Epithelial cell of esophagus (primary cell): ENCODE measurements around the gene KBTBD3.

ENCODE experiments used
- DNase-seq: peaks from one replicate; pipeline ENCODE4 v3.0.0; 2010; ENCODE audit warnings: low read depth
- H3K4me3 ChIP-seq: 2 replicates; pipeline ENCODE4 v1.5.1; 2011; ENCODE audit warnings: mild to moderate bottlenecking, low read length, control low read depth
- TF ChIP-seq, protein P1 (sequence below): IDR thresholded peaks from 2 replicates; pipeline ENCODE4 v1.5.1; 2011; ENCODE audit warnings: low read depth, mild to moderate bottlenecking, low read length, control low read depth, inconsistent platforms; ENCODE audit not compliant: insufficient read depth; ENCODE audit errors: missing control alignments

Gene KBTBD3

DNA sequence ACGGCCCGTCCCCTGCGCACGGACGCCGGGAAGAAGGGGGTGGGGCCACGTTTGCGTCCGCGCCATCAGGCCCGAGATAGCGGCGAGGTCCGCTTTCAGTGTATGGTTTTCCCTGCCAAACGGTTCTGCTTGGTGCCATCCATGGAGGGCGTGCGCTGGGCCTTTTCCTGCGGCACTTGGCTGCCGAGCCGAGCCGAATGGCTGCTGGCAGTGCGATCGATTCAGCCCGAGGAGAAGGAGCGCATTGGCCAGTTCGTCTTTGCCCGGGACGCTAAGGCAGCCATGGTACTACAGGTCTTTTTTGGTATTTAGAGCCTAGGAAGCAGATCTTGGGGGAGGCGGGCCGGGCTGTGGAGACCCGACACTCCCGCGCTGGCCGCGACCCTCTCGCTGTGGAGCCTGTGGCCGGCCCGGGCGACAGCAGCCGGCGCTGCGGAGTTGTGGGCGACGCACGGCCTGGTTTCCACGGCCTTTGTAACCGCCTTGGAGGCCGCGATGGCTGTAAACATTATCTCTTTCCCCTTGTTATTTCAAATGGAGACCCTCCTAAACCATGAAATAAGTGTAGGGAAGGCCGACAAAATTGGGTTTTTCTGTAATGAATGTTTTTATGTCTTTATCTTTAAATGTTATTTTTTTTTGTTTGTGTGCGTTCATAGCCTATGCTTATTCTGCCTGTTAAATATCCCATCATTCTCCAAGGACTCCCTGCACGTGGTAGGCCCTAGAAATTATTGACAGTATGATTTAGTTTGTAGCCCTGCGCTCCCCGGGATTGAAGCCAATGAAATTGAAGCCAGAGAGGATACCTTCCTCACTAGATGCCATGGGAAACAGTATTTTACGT, 685 bp upstream of the KBTBD3 start, which contains the start of gene AASDHPPT:
TSS of gene AASDHPPT (plus strand) at position 54 of the 847 bp plus-strand sequence. CDS start at position 103, 49 bp downstream.
- peak within 1 kb of the TSS; percentile 96 for H3K4me3 ChIP-seq
- TF ChIP-seq, protein P1, sequence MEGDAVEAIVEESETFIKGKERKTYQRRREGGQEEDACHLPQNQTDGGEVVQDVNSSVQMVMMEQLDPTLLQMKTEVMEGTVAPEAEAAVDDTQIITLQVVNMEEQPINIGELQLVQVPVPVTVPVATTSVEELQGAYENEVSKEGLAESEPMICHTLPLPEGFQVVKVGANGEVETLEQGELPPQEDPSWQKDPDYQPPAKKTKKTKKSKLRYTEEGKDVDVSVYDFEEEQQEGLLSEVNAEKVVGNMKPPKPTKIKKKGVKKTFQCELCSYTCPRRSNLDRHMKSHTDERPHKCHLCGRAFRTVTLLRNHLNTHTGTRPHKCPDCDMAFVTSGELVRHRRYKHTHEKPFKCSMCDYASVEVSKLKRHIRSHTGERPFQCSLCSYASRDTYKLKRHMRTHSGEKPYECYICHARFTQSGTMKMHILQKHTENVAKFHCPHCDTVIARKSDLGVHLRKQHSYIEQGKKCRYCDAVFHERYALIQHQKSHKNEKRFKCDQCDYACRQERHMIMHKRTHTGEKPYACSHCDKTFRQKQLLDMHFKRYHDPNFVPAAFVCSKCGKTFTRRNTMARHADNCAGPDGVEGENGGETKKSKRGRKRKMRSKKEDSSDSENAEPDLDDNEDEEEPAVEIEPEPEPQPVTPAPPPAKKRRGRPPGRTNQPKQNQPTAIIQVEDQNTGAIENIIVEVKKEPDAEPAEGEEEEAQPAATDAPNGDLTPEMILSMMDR, result no peak
- peak; percentile 36 for DNase-seq

DNA sequence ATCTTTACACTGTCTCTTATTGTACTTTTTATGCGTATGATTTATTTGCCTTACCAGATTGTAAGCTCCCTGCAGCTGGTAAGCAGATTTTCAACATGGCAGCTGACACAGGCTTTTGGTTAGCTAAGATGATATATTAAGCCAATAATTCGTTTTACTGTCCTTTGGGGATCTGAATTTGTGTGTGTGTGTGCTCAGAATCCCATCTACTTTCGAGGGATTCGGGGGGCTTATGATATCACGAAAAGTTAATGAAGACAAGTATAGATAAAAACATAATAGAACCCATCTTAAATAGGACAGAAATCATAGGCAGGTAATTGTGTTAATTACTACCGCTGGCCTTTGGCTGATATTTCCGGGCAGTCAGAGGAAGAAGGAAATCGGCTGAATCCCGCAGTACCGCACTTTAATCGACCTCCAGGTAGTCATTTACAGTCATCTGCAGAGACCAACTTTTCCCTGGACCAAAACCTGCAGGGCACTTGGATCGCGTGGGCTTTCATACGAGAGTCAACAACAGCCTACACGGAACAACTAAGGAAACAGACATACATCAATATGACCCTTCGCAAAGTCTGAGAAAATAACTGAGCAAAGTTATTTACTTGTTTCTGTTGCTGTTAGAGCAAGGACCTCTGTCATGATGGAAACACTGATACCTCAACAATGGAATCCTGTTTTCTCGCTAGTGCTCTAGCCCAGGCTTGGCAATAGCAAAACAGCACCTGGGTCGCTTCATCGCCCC, 802 bp downstream of the KBTBD3 start:
- peak; percentile 16 for DNase-seq
- H3K4me3 ChIP-seq, result peak overlapping the region; percentile 96
- TF ChIP-seq, protein P1, result no peak

DNA sequence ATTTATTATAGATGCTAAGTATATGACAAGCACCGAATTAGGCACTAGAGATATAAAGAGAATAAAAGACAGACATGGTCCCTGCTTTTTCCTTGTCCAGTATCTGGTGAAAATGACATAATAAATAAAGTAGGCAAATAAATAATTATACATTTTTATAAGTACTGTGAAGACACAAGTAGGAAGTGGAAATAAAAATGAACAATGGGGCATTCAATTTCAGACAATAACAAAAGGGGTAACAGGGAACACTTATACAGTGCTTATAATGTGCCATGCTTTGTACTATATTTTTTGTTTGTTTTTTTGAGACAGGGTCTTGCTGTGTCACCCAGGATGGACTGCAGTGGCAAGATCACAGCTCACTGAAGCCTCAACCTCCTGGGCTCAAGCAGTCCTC, 4.3 kb downstream of the KBTBD3 start:
- TF ChIP-seq, protein P1, result no peak
- DNase-seq, result no peak
- no peak overlapping the region for H3K4me3 ChIP-seq

DNA sequence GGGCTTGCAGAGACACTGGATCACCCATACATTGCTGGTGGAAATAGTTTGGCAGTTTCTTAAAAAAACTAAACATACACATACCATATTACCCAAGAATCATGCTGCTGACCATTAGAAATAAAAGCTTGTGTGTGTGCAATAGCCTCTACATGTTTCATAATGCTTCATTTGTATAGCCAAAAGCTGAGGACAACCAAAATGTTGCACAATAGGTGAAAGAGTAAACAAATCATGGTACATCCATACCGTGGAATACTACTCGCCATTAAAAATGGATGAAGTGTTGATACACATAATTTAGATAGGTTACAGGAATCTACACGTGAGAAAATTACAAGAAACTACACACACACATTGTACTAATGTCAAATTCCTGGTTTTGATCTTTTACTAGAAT, 6.5 kb downstream of the KBTBD3 start:
- no peak overlapping the region for H3K4me3 ChIP-seq
- TF ChIP-seq, protein P1, result no peak
- no peak for DNase-seq

DNA sequence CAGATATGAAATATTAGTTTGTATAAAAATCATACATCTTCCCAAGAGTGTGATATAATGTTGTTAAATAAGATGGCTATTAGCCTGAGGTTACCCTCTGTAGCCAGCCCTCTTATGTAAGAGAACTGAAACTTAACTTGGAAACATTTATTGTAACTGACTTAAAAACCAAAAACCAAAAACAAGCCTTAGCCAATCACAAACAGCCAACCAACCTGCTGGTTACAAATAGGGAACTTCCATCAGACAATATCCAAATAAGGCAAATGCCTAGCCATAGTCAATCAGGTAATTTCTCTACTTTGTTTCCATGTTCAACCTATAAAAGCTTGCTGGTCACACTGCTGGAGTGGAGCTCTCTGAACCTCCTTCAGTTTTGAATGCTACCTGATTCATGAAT, 14.1 kb downstream of the KBTBD3 start:
- TF ChIP-seq, protein P1, result no peak
- no peak for DNase-seq
- no peak overlapping the region for H3K4me3 ChIP-seq

DNA sequence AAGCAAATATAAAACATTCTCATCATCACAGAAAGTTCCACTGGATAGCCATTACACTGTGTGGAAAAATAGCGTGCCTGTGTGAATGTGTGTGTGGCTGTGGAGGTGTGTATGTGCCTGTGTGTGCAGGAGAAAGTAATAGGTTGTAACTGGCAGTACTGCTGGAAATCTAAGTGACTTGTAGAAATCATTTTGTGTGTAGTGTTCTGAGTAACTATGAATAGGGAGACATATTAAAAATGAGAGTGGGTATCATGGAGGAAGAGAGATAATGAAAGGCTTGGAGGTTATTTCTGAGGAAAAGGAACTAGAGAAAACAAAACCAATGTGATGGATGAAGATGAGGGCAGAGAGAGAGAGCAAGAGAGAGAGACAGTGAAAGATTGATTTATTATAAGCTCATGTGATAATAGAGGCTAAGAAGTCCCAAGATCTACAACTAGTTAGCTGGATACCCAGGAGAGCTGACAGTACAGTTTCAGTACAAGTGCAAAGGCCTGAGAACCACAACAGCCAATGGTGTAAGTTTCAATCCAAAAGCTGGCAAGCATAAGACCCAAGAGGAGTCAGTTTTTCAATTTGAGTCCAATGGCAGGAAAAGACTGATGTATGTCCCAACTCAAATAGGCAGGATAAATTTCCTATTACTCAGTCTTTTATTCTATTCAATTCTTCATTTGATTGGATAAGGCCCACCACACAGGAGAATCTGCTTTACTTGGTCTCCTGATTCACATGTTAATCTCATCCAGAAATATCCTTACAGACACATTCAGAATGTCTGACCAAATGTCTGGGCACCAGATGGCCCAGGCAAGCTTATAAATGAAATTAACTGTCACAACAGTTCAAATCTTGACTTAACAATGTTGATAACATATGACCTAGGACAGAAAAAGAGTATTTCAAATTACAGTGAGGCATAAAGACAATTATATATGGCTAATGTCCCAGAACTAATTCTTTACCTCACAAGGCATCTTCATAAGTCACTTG, 14.9 kb downstream of the KBTBD3 start:
- TF ChIP-seq, protein P1, result no peak
- DNase-seq, result no peak
- H3K4me3 ChIP-seq, result no peak overlapping the region
